ENCODE results near the gene TNFRSF21.
A peak's percentile ranks its signal among the peaks of the same experiment; 100 is the strongest.

TNFRSF21 gene

GRCh38 chr6:47253136-47253535 lies 56.6 kb downstream of the TNFRSF21 start:
- DNase-seq (ENCODE audit: low read depth in 2 of 3, low spot score in 2 of 3), result no peak

- DNase-seq (ENCODE audit: low read depth in 2 of 3, low spot score in 2 of 3), result no peak
Observed at GRCh38 chr6:47252633-47253032, 57.1 kb downstream of the TNFRSF21 start.

- no peak for DNase-seq (ENCODE audit: low read depth in 2 of 3, low spot score in 2 of 3)
Observed at GRCh38 chr6:47251396-47251795, 58.3 kb downstream of the TNFRSF21 start.

GRCh38 chr6:47250302-47250701 lies 59.4 kb downstream of the TNFRSF21 start:
- DNase-seq (ENCODE audit: low read depth in 2 of 3, low spot score in 2 of 3), result no peak

- no peak for DNase-seq (ENCODE audit: low read depth in 2 of 3, low spot score in 2 of 3)
Observed at GRCh38 chr6:47248446-47248845, 61.3 kb downstream of the TNFRSF21 start.

- DNase-seq (ENCODE audit: low read depth in 2 of 3, low spot score in 2 of 3), result no peak
Observed at GRCh38 chr6:47247227-47247797, 62.4 kb downstream of the TNFRSF21 start.

- DNase-seq (ENCODE audit: low read depth in 2 of 3, low spot score in 2 of 3), result no peak
Observed at GRCh38 chr6:47246551-47246950, 63.2 kb downstream of the TNFRSF21 start.

GRCh38 chr6:47245745-47246371 lies 63.8 kb downstream of the TNFRSF21 start:
- DNase-seq (ENCODE audit: low read depth in 2 of 3, low spot score in 2 of 3), result no peak

GRCh38 chr6:47242483-47243386 lies 67.0 kb downstream of the TNFRSF21 start:
- DNase-seq (ENCODE audit: low read depth in 2 of 3, low spot score in 2 of 3), result peak in 2 of 3 experiments; percentile 0 to 14

GRCh38 chr6:47241742-47242482 lies 67.8 kb downstream of the TNFRSF21 start:
- DNase-seq (ENCODE audit: low read depth in 2 of 3, low spot score in 2 of 3), result no peak

GRCh38 chr6:47240277-47240890 lies 69.3 kb downstream of the TNFRSF21 start:
- no peak for DNase-seq (ENCODE audit: low read depth in 2 of 3, low spot score in 2 of 3)

- DNase-seq (ENCODE audit: low read depth in 2 of 3, low spot score in 2 of 3), result no peak
Observed at GRCh38 chr6:47239546-47239945, 70.2 kb downstream of the TNFRSF21 start.

GRCh38 chr6:47238456-47238995 lies 71.2 kb downstream of the TNFRSF21 start:
- DNase-seq (ENCODE audit: low read depth in 2 of 3, low spot score in 2 of 3), result no peak

- no peak for DNase-seq (ENCODE audit: low read depth in 2 of 3, low spot score in 2 of 3)
Observed at GRCh38 chr6:47237196-47237595, 72.5 kb downstream of the TNFRSF21 start.

- DNase-seq (ENCODE audit: low read depth in 2 of 3, low spot score in 2 of 3), result no peak
Observed at GRCh38 chr6:47235964-47236760, 73.5 kb downstream of the TNFRSF21 start.

GRCh38 chr6:47235421-47235820 lies 74.3 kb downstream of the TNFRSF21 start:
- DNase-seq (ENCODE audit: low read depth in 2 of 3, low spot score in 2 of 3), result no peak

GRCh38 chr6:47234266-47234933 lies 75.3 kb downstream of the TNFRSF21 start:
- no peak for DNase-seq (ENCODE audit: low read depth in 2 of 3, low spot score in 2 of 3)

GRCh38 chr6:47231151-47231550 lies 78.6 kb downstream of the TNFRSF21 start:
- DNase-seq (ENCODE audit: low read depth in 2 of 3, low spot score in 2 of 3), result no peak

GRCh38 chr6:47230579-47230978 lies 79.1 kb downstream of the TNFRSF21 start:
- DNase-seq (ENCODE audit: low read depth in 2 of 3, low spot score in 2 of 3), result no peak

Measured in activated CD8-positive, alpha-beta memory T cell treated with anti-CD3 and anti-CD28 coated beads for 48 hours (primary cell).